Measurements from ENCODE around the gene CAST. TPM values are rescaled to one million over a fixed set of nuclear protein-coding genes. Genes with fewer than 3 reads are reported as not detected.

The CAST gene
- total and polyA plus RNA-seq, 9 donors: 61.2 to 276 (median 173) TPM

GRCh38 chr5:96654209-96654608, 8.0 kb upstream of the CAST start:
- DNase-seq: no peak
- no peak for TF ChIP-seq POLR2A (IDR thresholded peaks at IDR 0.05)
- no peak for TF ChIP-seq EP300 (IDR thresholded peaks at IDR 0.05)
- TF ChIP-seq CTCF (IDR thresholded peaks at IDR 0.05): no peak
- Histone ChIP-seq H3K4me3 (no peak overlapping the region), H3K27ac (no peak overlapping the region), H3K9me3 (no peaks in the 10 kb centered on the region), H3K4me1 (ENCODE audit: insufficient read depth) (no peaks in the 10 kb centered on the region), H3K27me3 (no peaks in the 10 kb centered on the region), H3K36me3 (no peaks in the 10 kb centered on the region)
- WGBS, 3 donors: 84 to 91% (median 89%) methylated on average over 4 of the region's 4 CpGs
- intact Hi-C loops (cut with DNase I): no loop called here

- intact Hi-C loops (cut with DNase I): no loop called here
- Histone ChIP-seq H3K36me3 (no peaks in the 10 kb centered on the region), H3K9me3 (no peaks in the 10 kb centered on the region), H3K4me3 (no peak overlapping the region), H3K27ac (no peak overlapping the region), H3K27me3 (no peaks in the 10 kb centered on the region), H3K4me1 (ENCODE audit: insufficient read depth) (no peaks in the 10 kb centered on the region)
- DNase-seq: no peak
- TF ChIP-seq CTCF (IDR thresholded peaks at IDR 0.05) (no peak), EP300 (IDR thresholded peaks at IDR 0.05) (no peak), POLR2A (IDR thresholded peaks at IDR 0.05) (no peak)
- 54 to 59% (median 58%) methylated on average over 3 of the region's 3 CpGs for WGBS, 3 donors
Observed at GRCh38 chr5:96655085-96655484, 7.1 kb upstream of the CAST start.

GRCh38 chr5:96655506-96655905, 6.7 kb upstream of the CAST start:
- Histone ChIP-seq H3K36me3 (no peaks in the 10 kb centered on the region), H3K9me3 (no peaks in the 10 kb centered on the region), H3K27ac (no peak overlapping the region), H3K4me1 (ENCODE audit: insufficient read depth) (no peaks in the 10 kb centered on the region), H3K4me3 (no peak overlapping the region), H3K27me3 (no peaks in the 10 kb centered on the region)
- DNase-seq: no peak
- 41 to 65% (median 58%) methylated on average over 1 of the region's 1 CpG for WGBS, 3 donors
- TF ChIP-seq EP300 (IDR thresholded peaks at IDR 0.05) (no peak), POLR2A (IDR thresholded peaks at IDR 0.05) (no peak), CTCF (IDR thresholded peaks at IDR 0.05) (no peak)
- intact Hi-C loops (cut with DNase I): no loop called here

- 62 to 76% (median 64%) methylated on average over 3 of the region's 3 CpGs for WGBS, 3 donors
- no peak for DNase-seq
- no peaks in the 10 kb centered on the region for H3K27me3 ChIP-seq
- H3K4me1 ChIP-seq (ENCODE audit: insufficient read depth): no peaks in the 10 kb centered on the region
- no peak overlapping the region for H3K4me3 ChIP-seq
- H3K27ac ChIP-seq: no peak overlapping the region
- H3K36me3 ChIP-seq: no peaks in the 10 kb centered on the region
- TF ChIP-seq POLR2A (IDR thresholded peaks at IDR 0.05) (no peak), CTCF (IDR thresholded peaks at IDR 0.05) (no peak), EP300 (IDR thresholded peaks at IDR 0.05) (no peak)
- H3K9me3 ChIP-seq: no peaks in the 10 kb centered on the region
- intact Hi-C loops (cut with DNase I): no loop called here
Observed at GRCh38 chr5:96657068-96657467, 5.1 kb upstream of the CAST start.

- no peaks in the 10 kb centered on the region for H3K9me3 ChIP-seq
- DNase-seq: no peak
- no peaks in the 10 kb centered on the region for H3K4me1 ChIP-seq (ENCODE audit: insufficient read depth)
- WGBS, 3 donors: 76 to 85% (median 80%) methylated on average over 1 of the region's 1 CpG
- intact Hi-C loops (cut with DNase I): no loop called here
- H3K27me3 ChIP-seq: no peaks in the 10 kb centered on the region
- H3K27ac ChIP-seq: no peak overlapping the region
- H3K36me3 ChIP-seq: no peaks in the 10 kb centered on the region
- TF ChIP-seq EP300 (IDR thresholded peaks at IDR 0.05) (no peak), POLR2A (IDR thresholded peaks at IDR 0.05) (no peak)
- no peak overlapping the region for H3K4me3 ChIP-seq
Observed at GRCh38 chr5:96658272-96658671, 3.9 kb upstream of the CAST start.
